ENCODE data around the gene AQP12A. TPM values are rescaled to one million over a fixed set of nuclear protein-coding genes. Genes with fewer than 3 reads are reported as not detected.

The AQP12A gene
- total RNA-seq, 2 experiments from 2014 or later: not detected

DNA sequence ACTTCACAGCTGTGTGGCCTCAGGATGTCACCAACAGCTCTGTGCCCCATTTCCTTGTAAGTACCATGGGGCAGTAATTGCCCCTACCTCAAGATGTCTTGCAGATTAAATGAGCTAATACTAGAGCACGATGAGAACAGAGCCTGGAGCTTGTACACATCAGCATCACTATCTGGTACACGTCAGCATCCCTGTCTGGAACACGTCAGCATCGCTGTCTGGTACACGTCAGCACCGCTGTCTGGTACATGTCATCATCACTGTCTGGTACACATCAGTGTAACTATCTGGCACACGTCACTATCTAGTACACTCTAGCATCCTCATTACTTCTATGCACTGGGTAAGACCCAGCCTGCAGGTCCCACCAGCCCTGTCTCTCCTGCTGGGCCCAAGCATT, 37.2 kb downstream of the AQP12A start:
- no peaks in the 10 kb centered on the region for H3K4me1 Mint-ChIP-seq (ENCODE audit: low read depth)
- TF ChIP-seq CTCF (IDR thresholded peaks at IDR 0.05): no peak
- H3K27ac Mint-ChIP-seq: no peak overlapping the region
- H3K9me3 Mint-ChIP-seq: no peaks in the 10 kb centered on the region
- ATAC-seq (no peak), DNase-seq (no peak)
- no peaks in the 10 kb centered on the region for H3K36me3 Mint-ChIP-seq (ENCODE audit: low read depth)
- POLR2A ChIA-PET: no interaction called here
- H3K4me3 Mint-ChIP-seq: no peak overlapping the region
- CTCF ChIA-PET: no interaction called here
- intact Hi-C loops (cut with micrococcal nuclease): no loop called here
- H3K27me3 Mint-ChIP-seq: no peaks in the 10 kb centered on the region

GRCh38 chr2:240730501-240731177, 39.0 kb downstream of the AQP12A start:
- ChIA-PET POLR2A (interaction anchor here (1.2 kb wide), 1 partner anchor 63 kb away, joined by 3 read pairs; no protein-coding TSS in a partner anchor), CTCF (no interaction called here)
- intact Hi-C loops (cut with micrococcal nuclease): no loop called here
- no peak overlapping the region for H3K27ac Mint-ChIP-seq
- no peak for DNase-seq
- no peaks in the 10 kb centered on the region for H3K4me1 Mint-ChIP-seq (ENCODE audit: low read depth)
- H3K9me3 Mint-ChIP-seq: no peaks in the 10 kb centered on the region
- no peaks in the 10 kb centered on the region for H3K36me3 Mint-ChIP-seq (ENCODE audit: low read depth)
- TF ChIP-seq CTCF (IDR thresholded peaks at IDR 0.05): no peak
- no peak for ATAC-seq
- H3K27me3 Mint-ChIP-seq: no peaks in the 10 kb centered on the region
- no peak overlapping the region for H3K4me3 Mint-ChIP-seq

DNA sequence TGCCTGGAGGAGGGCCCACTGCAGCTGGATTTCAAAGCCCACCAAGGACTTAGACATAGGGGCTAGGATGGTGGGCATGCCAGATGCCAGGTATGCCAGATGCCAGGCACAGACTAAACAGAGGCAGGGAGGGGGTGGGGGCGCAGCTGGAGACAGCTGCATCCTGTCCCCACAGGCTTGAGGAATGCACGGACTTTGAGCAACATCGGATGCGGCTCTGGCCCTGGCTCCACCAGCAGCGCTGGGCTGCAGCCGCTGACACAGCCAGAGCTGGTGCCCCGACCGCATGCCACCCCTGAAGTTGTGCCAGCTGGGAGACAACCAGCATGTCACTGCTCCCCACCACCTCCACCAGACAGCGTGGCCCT, 39.5 kb downstream of the AQP12A start:
- Mint-ChIP-seq H3K4me1 (ENCODE audit: low read depth) (no peaks in the 10 kb centered on the region), H3K9me3 (no peaks in the 10 kb centered on the region), H3K36me3 (ENCODE audit: low read depth) (no peaks in the 10 kb centered on the region), H3K27ac (no peak overlapping the region), H3K27me3 (no peaks in the 10 kb centered on the region), H3K4me3 (no peak overlapping the region)
- ChIA-PET POLR2A (interaction anchor here (1.2 kb wide), 1 partner anchor 64 kb away, joined by 3 read pairs; no protein-coding TSS in a partner anchor), CTCF (no interaction called here)
- TF ChIP-seq CTCF (IDR thresholded peaks at IDR 0.05): no peak
- intact Hi-C loops (cut with micrococcal nuclease): no loop called here
- DNase-seq: no peak
- no peak for ATAC-seq

GRCh38 chr2:240732184-240732583, 40.5 kb downstream of the AQP12A start:
- DNase-seq (no peak), ATAC-seq (no peak)
- Mint-ChIP-seq H3K27ac (no peak overlapping the region), H3K36me3 (ENCODE audit: low read depth) (no peaks in the 10 kb centered on the region), H3K9me3 (no peaks in the 10 kb centered on the region), H3K4me3 (no peak overlapping the region), H3K4me1 (ENCODE audit: low read depth) (no peaks in the 10 kb centered on the region), H3K27me3 (no peaks in the 10 kb centered on the region)
- ChIA-PET CTCF (no interaction called here), POLR2A (interaction anchor here (0.6 kb wide), 1 partner anchor 141 kb away, joined by 3 read pairs; no protein-coding TSS in a partner anchor)
- intact Hi-C loops (cut with micrococcal nuclease): no loop called here
- TF ChIP-seq CTCF (IDR thresholded peaks at IDR 0.05): no peak

DNA sequence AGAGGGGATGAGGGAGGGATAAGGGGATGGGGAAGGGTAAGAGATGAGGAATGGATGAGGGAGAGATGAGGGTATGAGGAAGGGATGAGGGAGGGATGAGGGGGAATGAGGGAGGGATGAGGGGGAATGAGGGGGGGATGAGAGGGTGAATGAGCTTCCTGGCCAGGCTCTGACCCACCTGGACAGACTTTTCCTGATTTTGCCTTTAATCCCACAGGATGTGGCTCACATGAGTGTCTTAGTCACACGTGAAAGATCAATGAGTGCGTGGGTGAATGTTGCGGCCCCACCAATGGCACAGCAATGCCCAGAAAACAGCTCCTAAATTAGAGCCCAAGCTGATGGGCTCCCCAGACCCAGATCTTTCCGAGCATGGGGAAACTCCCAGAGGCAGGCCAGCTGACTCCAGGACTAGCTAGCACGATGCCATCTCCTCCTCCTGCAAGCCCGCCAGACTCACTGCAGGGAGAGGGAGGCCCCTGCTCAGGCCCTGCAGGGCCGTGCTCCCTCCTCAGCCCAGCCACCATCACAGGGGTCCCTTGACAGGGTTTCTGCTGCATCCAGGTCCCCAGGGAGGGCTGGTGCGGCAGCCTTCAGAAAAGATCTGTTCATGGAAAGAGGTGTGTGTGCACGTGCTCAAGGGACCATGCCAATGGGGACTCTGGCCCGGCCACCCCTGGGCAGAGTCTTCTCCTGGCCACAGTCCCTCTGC, 41.4 kb downstream of the AQP12A start:
- DNase-seq (no peak), ATAC-seq (no peak)
- CTCF ChIA-PET: interaction anchor here (0.6 to 1.1 kb wide), 2 partner anchors 124 to 167 kb away, joined by 3 read pairs; no protein-coding TSS in a partner anchor
- POLR2A ChIA-PET: no interaction called here
- H3K27ac Mint-ChIP-seq: no peak overlapping the region
- no peaks in the 10 kb centered on the region for H3K4me1 Mint-ChIP-seq (ENCODE audit: low read depth)
- no peak for TF ChIP-seq CTCF (IDR thresholded peaks at IDR 0.05)
- no peak overlapping the region for H3K4me3 Mint-ChIP-seq
- intact Hi-C loops (cut with micrococcal nuclease): no loop called here
- H3K36me3 Mint-ChIP-seq (ENCODE audit: low read depth): no peaks in the 10 kb centered on the region
- H3K27me3 Mint-ChIP-seq: no peaks in the 10 kb centered on the region
- H3K9me3 Mint-ChIP-seq: no peaks in the 10 kb centered on the region
